Thoracic aorta (tissue), 2 donors: ENCODE results near the gene MDFI. TPM values are rescaled to one million over a fixed set of nuclear protein-coding genes. Genes with fewer than 3 reads are reported as not detected.

ENCODE experiments used
- ATAC-seq: fragments of 150-250 bp; one replicate; pipeline ENCODE4 v1.8.0; 2017; ENCODE audit warnings: low read depth; ENCODE audit not compliant: insufficient number of reproducible peaks, low FRiP score
- DNase-seq: peaks from one replicate; pipeline ENCODE4 v3.0.0-alpha.2; 2020; ENCODE audit warnings: low spot score
- H3K27ac ChIP-seq, 2 donors: fragments of 200-600 bp; sonication (generic); 1 replicate in 1 of 2; 2 replicates in 1 of 2; pipeline ENCODE4 v1.5.1; 2016; ENCODE audit warnings: mild to moderate bottlenecking in 2 of 2, moderate library complexity in 2 of 2
- H3K27me3 ChIP-seq: fragments of 200-600 bp; sonication (generic); replicated peaks from 2 replicates; pipeline ENCODE4 v1.6.0; 2016; ENCODE audit warnings: mild to moderate bottlenecking; ENCODE audit not compliant: insufficient read depth
- H3K36me3 ChIP-seq: fragments of 200-600 bp; sonication (generic); one replicate; pipeline ENCODE4 v1.5.1; 2016
- H3K4me1 ChIP-seq, 2 donors: fragments of 200-600 bp; sonication (generic); 1 replicate in 1 of 2; 2 replicates in 1 of 2; pipeline versions ENCODE4 v1.5.1 to v1.6.0; 2016; ENCODE audit warnings: low read depth in 2 of 2, mild to moderate bottlenecking in 1 of 2; ENCODE audit not compliant: control insufficient read depth in 1 of 2
- H3K4me3 ChIP-seq: fragments of 200-600 bp; sonication (generic); 2 replicates; pipeline ENCODE4 v1.5.1; 2016; ENCODE audit warnings: mild to moderate bottlenecking
- H3K9me3 ChIP-seq: fragments of 200-600 bp; sonication (generic); 2 replicates; pipeline ENCODE4 v1.5.1; 2016
- CTCF ChIP-seq: fragments of 200-600 bp; sonication (generic); IDR thresholded peaks from one replicate; pipeline ENCODE4 v1.5.1; 2019; ENCODE audit warnings: antibody characterized with exemption
- total RNA-seq, 2 donors: library from RNA; depleted of rRNA; stranded (reverse); fragments of >200 nt; gene quantifications; one replicate each; pipeline versions ENCODE4 v1.1.0 to v1.2.3, GENCODE V29; 2016

The MDFI gene
- total RNA-seq, 2 donors from 2014 or later: 5.1 to 10.3 TPM

- no peak overlapping the region for H3K27ac ChIP-seq
- H3K27me3 ChIP-seq: no peaks in the 10 kb centered on the region
- H3K4me3 ChIP-seq: no peak overlapping the region
- no peaks in the 10 kb centered on the region for H3K36me3 ChIP-seq
- TF ChIP-seq CTCF: no peak
- H3K9me3 ChIP-seq: no peaks in the 10 kb centered on the region
- DNase-seq (no peak), ATAC-seq (no peak)
- no peaks in the 10 kb centered on the region for H3K4me1 ChIP-seq
Observed at GRCh38 chr6:41697861-41698781, 59.9 kb downstream of the MDFI start.

GRCh38 chr6:41699063-41699462 lies 60.8 kb downstream of the MDFI start:
- no peak overlapping the region for H3K27ac ChIP-seq
- peaks cover 0 to 4% of the 10 kb centered on the region in 2 donors for H3K4me1 ChIP-seq
- no peaks in the 10 kb centered on the region for H3K27me3 ChIP-seq

DNA sequence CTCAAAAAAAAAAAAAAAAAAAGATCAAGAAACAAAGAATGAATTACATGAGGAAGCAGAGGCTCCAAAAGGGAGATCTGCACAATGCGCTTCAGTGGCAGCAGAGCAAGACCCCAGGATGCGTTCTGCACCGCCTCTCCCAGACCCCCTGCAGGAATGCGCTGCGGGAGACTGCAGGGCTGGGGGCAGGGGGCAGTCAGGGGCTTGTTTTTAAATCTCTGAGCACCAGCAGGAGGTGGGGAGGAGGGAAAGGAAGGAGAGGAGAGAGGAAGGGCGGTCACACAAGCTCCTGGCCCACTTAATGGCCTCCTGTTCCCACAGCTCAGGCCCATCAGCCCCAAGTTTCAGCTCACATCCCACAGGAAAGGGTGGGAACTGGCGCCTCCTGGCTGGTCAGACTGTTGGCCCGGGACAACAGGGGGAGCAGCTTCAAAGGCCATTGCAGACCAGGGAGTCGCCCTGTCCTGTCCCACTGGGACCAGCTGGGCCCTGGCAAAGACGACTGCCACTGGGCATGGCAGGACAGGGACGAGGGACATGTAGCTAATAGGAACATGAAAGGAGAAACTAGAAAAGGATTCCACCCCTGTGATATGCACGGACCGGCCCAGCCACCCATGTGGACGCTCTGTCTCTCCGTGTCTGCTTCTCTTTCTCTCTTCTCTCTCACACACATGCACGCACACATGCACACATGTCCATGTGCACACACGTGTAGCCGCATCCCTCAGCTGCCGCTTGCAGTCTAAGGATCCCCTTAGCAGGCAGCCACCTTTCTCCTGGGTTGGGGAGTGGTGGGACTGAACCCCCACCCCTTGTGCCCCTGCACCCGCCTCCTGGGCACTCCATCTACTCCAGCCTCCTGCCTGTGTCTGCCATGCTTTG lies 62.4 kb downstream of the MDFI start:
- ATAC-seq (no peak), DNase-seq (no peak)
- H3K27ac ChIP-seq: no peak overlapping the region
- H3K4me3 ChIP-seq: no peak overlapping the region
- H3K36me3 ChIP-seq: no peaks in the 10 kb centered on the region
- TF ChIP-seq CTCF: no peak
- no peaks in the 10 kb centered on the region for H3K9me3 ChIP-seq
- H3K27me3 ChIP-seq: no peaks in the 10 kb centered on the region
- peaks cover 7 to 21% of the 10 kb centered on the region in 2 donors for H3K4me1 ChIP-seq

More at GRCh38 chr6:41699063-41699462, 60.8 kb downstream of the MDFI start:
- no peaks in the 10 kb centered on the region for H3K9me3 ChIP-seq
- no peak for DNase-seq
- ATAC-seq: no peak
- H3K4me3 ChIP-seq: no peak overlapping the region
- TF ChIP-seq CTCF: no peak
- no peaks in the 10 kb centered on the region for H3K36me3 ChIP-seq

DNA sequence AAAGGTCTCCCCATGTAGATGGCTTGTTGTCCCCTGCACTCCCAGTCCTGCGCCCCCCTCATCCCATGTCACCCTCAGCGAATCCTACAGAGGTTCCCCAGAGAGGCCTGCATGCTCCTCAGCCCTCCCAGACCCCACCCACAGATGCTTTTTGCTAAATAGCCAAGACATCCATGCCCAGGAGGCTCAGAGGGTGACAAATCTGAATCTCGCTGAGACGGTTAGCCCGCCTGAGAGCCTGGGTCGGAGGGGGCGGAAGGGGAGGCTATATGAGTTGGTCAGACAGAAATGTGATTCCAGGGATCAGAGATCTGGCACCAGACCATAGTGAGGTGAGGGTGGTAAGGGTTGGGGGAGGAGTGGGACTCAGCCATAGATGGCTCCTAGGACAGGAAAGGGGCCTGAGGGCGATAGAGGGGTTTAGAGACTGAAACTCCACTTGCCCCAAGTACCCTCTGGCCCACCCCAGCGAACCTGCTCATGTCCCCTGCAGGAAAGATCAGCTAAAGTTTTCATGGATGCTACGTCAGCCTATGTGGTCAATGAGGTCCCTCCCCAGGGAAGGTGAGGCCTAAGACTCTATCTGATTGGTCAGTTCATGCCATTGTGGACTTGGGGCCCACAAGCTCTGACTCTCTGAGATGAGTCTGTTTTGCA lies 63.9 kb downstream of the MDFI start:
- Histone ChIP-seq H3K36me3 (no peaks in the 10 kb centered on the region), H3K27me3 (no peaks in the 10 kb centered on the region), H3K27ac (no peak overlapping the region), H3K4me3 (no peak overlapping the region), H3K4me1 (peaks cover 21 to 36% of the 10 kb centered on the region in 2 donors), H3K9me3 (no peaks in the 10 kb centered on the region)
- no peak for TF ChIP-seq CTCF
- no peak for DNase-seq
- no peak for ATAC-seq
